GM13976 (cell line): ENCODE measurements around the gene FNDC8.

ENCODE experiments used
- DNase-seq: peaks from one replicate; pipeline ENCODE4 v3.0.0; 2012; ENCODE audit warnings: low spot score
- CTCF ChIP-seq: IDR thresholded peaks from 2 replicates; pipeline ENCODE4 v1.5.1; 2012; ENCODE audit warnings: borderline replicate concordance, mild to moderate bottlenecking; ENCODE audit not compliant: insufficient read depth; ENCODE audit errors: extremely low read depth, missing control alignments, control extremely low read depth
- in situ Hi-C: fragments of 300-500 bp; cut with MboI; formaldehyde crosslinking; loops from one replicate; pipeline ENCODE4 v1.12.0; 2022; ENCODE audit warnings: low sequenced_read_pairs, mixed read lengths, inconsistent platforms; ENCODE audit not compliant: unreplicated experiment

The FNDC8 gene

GRCh38 chr17:35094902-35095301 lies 26.5 kb upstream of the FNDC8 start:
- in situ Hi-C loops: loop anchor here (10.0 kb wide), 1 partner anchor 90 kb away; no protein-coding TSS in a partner anchor
- TF ChIP-seq CTCF: no peak
- no peak for DNase-seq

GRCh38 chr17:35095741-35096140 lies 25.7 kb upstream of the FNDC8 start:
- no peak for TF ChIP-seq CTCF
- no peak for DNase-seq
- in situ Hi-C loops: loop anchor here (10.0 kb wide), 1 partner anchor 91 kb away; no protein-coding TSS in a partner anchor

- no peak for DNase-seq
- in situ Hi-C loops: loop anchor here (10.0 kb wide), 1 partner anchor 93 kb away; no protein-coding TSS in a partner anchor
- TF ChIP-seq CTCF: no peak
Measured at GRCh38 chr17:35097776-35098175, 23.6 kb upstream of the FNDC8 start.

- in situ Hi-C loops: loop anchor here (10.0 to 25.0 kb wide), 2 partner anchors 95 to 563 kb away; no protein-coding TSS in a partner anchor
- no peak for TF ChIP-seq CTCF
- DNase-seq: no peak
Measured at GRCh38 chr17:35099908-35100307, 21.5 kb upstream of the FNDC8 start.

- DNase-seq: no peak
- TF ChIP-seq CTCF: no peak
- in situ Hi-C loops: loop anchor here (25.0 kb wide), 1 partner anchor 564 kb away; no protein-coding TSS in a partner anchor
Measured at GRCh38 chr17:35101036-35101435, 20.4 kb upstream of the FNDC8 start.

- in situ Hi-C loops: loop anchor here (25.0 kb wide), 1 partner anchor 564 kb away; no protein-coding TSS in a partner anchor
- TF ChIP-seq CTCF: no peak
Measured at GRCh38 chr17:35101725-35102124, 19.7 kb upstream of the FNDC8 start.

More at GRCh38 chr17:35101725-35102124, 19.7 kb upstream of the FNDC8 start:
- DNase-seq: no peak
